Stimulated activated CD4-positive, alpha-beta T cell treated with anti-CD3 and anti-CD28 coated beads, Interleukin-4, amount 100 ng/mL, for 24 hours (primary cell): Measurements from ENCODE around the gene TUBB2A.
"Not testable (repeated sequence)": the region's sequence is repeated elsewhere in the genome, so short reads cannot be mapped to it uniquely, and the experiment has no call there.

ENCODE experiments used
- DNase-seq: peaks from one replicate; pipeline ENCODE4 v3.0.0-alpha.2; 2020

TUBB2A gene

DNA sequence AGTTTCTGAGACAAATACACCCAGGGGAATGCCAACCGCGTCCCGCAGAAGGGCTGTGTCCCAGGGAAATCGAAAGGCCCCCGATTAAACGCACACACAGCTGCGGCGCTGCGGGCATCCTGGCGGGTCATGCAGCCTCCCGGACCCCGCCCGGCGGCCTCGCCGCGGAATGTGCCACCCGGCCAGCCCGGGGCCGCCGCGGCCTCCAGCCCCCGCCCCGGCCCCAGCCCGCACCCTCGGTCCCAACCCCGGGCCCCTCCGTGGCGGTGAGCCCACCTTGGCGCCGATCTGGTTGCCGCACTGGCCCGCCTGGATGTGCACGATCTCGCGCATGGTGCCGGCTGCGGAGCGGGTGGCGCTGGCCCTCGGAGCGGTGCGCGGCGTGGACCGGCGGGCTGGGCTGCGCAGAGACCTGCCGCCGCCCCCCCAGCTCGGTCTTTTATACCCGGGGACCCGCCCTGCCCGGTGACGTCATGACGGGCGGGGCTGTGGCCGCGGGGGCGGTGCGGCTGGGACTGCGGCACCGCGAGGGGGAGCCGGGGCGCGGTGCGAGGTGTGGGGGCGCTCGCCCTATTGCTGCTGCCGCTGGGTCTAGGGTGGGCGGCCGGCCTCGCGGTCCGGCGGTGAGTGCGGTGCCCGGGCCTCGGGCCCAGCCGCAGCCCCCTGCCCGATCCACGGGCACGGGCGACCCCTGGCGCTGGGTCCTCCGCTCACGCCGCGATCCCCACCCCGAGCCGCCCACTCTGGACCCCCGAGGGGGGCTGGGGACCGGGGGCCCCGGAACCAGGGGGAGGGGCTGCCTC lies at the start of gene TUBB2A:
Gene TUBB2A, minus strand, starts transcription at position 414 of the 803 bp plus-strand sequence. Its CDS starts 81 bp downstream, at position 333.
- peak; percentile 83 for DNase-seq

DNA sequence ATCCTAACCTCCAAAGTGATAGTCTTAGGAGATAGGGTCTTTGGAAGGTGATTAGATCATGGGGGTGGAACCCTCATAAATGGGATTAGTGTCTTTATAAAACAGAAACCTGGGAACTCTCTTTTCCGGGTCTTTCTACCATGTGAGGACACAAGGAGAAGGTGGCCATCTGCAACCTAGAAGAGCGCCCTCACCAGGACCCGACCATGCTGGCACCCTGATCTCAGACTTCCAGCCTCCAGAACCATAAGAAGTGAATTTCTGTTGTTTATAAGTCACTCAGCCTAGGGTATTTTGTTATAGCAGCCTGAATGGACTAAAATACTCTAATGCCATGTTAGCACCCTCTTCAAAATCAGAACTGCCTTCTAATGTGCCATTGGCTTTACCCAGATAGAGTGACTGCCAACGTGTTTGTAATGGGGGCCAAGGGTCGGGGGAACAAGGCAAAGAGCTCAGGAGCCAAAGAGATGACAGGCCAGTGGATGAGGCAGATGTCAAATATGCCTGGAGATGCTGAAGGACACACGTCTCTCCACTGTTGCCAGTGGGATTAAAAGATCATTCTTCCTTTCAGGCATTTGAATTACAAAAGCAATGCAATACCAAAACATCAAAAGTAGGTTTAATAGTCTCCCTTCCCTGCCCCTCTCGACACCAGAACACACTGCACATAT lies 49.1 kb upstream of the TUBB2A start:
- DNase-seq, result no peak

GRCh38 chr6:3205913-3206312 lies 48.6 kb upstream of the TUBB2A start:
- no peak for DNase-seq

GRCh38 chr6:3204921-3205320 lies 47.6 kb upstream of the TUBB2A start:
- DNase-seq, result no peak

GRCh38 chr6:3202999-3203696 lies 45.8 kb upstream of the TUBB2A start:
- DNase-seq, result no peak

- no peak for DNase-seq
Observed at GRCh38 chr6:3201388-3201787, 44.0 kb upstream of the TUBB2A start.

GRCh38 chr6:3200682-3201081 lies 43.3 kb upstream of the TUBB2A start:
- DNase-seq, result no peak

DNA sequence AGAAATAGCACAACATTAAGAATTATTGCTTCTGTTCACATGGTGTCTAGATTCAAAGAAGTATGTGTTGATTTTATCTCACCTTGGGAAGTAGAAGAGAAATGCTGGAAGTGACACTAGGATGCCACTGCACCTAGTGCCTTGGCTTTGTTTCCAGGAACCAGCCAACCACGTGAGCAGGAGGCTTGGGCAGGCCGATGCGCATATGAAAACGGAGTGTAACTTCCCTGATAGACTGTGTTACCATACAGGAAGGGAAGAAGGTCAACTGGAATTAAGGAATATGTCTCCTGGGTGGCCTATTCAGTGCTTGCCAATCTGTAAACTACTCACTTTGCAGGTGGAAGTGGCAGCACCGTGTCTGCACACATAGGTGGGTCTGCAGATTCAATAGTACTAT lies 42.0 kb upstream of the TUBB2A start:
- DNase-seq, result no peak

DNA sequence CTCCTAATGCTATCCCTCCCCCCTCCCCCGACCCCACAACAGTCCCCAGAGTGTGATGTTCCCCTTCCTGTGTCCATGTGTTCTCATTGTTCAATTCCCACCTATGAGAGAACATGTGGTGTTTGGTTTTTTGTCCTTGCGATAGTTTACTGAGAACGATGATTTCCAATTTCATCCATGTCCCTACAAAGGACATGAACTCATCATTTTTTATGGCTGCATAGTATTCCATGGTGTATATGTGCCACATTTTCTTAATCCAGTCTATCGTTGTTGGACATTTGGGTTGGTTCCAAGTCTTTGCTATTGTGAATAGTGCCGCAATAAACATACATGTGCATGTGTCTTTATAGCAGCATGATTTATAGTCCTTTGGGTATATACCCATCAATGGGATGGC lies 40.4 kb upstream of the TUBB2A start:
- DNase-seq, result not testable (repeated sequence)

GRCh38 chr6:3196770-3197169 lies 39.4 kb upstream of the TUBB2A start:
- no peak for DNase-seq

DNA sequence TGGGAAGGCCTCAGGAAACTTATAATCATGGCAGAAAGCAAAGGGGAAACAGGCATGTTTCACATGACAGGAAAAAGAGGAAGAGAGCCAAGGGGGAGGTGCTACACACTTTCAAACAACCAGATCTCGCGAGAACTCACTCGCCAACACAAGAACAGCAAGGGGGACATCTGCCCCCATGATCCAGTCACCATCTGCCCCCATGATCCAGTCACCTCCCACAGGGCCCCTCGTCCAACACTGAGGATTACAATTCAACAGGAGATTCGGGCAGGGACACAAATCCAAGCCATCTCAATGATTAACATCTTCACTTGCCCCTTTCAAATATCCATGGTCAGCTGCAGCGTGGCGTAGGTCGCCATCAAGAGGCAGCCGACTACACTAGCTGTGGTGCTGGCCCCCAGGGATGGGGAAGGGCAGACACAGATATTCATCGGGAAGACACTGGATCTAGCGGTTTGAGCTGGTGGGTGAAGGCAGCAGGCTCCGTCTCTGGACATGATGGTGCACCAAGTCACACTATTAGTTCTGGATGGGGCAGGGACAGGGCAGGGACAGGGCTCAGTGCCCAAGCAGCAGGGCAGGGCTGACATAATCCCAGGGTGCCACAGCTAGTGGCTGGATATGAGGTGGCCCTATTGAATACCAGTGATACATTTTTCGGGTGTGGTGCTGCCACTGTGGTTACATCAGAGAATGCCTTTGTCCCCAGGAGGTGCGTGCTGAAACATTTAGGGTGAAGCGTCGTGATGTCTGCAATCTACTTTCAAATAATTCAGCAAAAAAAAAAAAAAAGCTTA lies 38.6 kb upstream of the TUBB2A start:
- DNase-seq, result no peak

GRCh38 chr6:3195420-3195694 lies 38.0 kb upstream of the TUBB2A start:
- DNase-seq, result no peak

DNA sequence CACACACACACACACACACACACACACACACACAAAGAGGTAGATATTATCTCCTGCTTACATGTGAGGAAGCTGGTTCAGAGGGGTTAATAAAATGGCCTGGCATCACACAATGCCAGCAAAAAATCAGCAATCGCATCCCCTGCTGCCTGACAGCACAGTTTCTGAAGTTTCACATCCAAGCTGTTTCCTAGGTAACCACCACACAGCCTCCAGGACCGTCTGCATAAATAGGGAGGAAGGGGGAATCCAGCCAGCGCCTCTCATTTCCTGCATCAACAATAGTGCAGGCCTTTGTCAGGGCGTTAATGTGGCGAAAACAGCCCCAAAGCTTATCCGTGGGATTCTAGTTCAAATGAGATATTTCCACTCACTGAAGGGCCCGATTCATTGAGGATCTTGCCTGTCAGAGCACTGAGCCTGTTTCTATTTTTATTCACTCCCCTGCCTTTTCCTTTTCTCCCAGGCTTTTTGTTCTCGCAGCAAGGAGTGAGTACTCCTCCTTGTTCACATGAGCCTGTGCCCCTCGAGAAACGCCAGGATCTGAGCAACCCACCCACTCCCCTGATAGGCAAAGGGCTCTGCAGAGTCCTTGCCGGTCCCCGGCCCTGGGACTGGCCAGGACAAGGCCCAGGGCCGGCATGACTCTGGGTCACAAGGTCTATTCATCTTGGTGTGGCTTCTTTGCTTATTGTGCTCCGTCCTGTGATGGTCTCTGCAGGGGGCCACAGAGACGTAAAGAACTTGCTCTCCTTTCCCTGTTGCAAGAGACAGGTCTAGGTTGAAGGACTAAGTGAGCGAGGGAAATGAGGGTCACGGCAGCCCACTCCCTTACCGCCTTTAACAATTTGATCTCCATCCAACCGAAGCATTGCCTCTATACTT lies 37.4 kb upstream of the TUBB2A start:
- no peak for DNase-seq

DNA sequence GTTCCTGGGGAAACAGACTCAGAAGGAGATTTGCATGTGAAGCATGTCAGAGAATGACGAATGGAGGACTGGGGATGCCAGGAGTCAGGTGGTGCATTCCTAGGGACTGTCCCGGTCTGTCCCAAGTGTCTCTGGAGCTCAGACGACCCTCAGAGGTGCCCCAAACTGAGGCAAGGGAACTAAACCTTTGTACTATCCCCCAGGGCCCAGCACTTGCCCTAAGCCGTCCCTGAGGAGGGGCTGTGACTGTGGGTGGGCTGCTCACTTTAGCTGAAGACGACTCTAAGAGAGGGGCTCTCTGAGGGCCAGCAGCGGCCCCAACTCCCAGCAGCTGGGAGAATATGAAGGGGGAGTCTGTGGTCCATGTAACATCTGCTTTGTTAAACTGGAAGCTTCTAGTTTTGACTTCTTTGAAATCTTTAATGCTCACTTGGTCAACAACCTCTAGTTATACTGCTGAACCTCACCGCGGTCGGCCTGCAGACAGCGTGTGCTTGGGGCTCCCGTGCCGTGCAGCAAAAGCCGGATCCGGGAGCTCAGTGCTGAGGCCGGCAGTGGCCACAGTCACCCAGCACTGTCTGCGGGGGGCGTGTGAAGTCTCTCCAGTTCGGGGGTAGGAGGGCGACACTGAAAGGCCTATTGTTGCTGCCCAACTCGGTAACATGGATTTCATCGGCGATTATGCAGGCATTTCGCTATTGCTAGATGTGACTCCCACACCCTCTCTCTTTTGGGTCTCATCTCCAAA lies 35.9 kb upstream of the TUBB2A start:
- DNase-seq, result no peak

GRCh38 chr6:3190779-3191178 lies 33.4 kb upstream of the TUBB2A start:
- DNase-seq, result no peak

DNA sequence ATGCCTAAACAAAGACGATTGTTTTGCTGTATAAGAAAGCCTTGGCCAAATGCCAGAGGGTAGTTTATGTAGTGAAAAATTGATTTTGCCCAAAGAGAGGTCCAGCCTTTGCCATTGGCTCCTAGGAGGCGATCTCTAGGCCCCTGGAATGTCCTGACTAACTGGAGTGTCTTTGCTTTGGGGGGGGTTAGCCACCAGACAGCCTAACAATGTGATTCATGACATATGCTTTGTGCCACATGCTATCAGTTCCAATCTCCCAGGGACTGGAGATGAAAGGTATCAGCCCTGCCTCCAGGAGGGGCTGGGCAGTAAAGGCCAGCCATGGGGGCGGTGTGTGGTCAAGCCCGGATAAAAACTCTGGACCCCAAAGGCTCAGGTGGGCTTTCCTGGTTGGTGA lies 32.7 kb upstream of the TUBB2A start:
- DNase-seq, result no peak

GRCh38 chr6:3189192-3189591 lies 31.8 kb upstream of the TUBB2A start:
- DNase-seq, result not testable (repeated sequence)

DNA sequence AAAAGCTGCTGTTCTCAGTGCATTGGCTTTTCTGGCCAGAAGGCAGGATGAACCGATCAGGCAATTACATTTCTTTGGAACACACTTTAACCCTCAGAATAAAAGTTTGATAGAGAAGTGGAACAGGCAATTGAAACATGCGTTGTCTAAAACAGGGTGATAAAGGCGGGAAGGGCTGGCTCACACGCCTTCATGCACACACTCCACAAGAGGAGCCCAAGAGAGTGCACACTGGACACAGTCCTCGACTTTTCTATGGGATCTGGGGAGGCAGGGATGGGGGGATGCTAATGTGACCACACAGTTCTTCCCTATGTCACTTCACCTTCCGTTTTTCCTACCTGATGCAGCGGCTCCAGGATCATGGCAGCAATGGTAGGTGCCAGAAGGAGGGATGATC lies 30.9 kb upstream of the TUBB2A start:
- no peak for DNase-seq

GRCh38 chr6:3186974-3187382 lies 29.6 kb upstream of the TUBB2A start:
- no peak for DNase-seq

GRCh38 chr6:3183066-3183465 lies 25.7 kb upstream of the TUBB2A start:
- DNase-seq, result no peak

DNA sequence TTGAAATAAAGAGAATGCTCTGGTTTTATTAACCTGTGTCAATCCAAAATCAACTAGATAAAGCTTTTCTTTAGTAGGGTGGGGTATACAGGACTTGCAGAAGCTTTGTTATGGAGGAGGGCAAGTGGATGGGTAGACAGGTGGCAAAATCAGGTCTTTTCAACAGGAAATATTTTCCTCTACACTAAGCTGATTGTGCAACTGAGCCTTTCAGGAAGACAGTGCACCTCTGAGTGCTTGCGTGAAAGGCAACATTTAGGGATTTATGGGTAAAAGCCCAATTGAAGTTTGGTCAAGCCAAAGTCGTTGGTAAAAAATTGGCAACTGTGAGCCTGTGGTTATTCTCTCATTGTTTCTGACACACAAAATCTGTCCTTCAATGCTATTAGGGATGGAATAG lies 23.8 kb upstream of the TUBB2A start:
- no peak for DNase-seq
